PC-9 (cell line): ENCODE results near the gene ADIPOR1.

Experiments
- CTCF ChIP-seq: fragments of 200-600 bp; sonication (generic); conservative IDR thresholded peaks from 2 replicates; pipeline ENCODE4 v1.6.1; 2017; ENCODE audit warnings: mixed run types, antibody characterized with exemption, mild to moderate bottlenecking, moderate library complexity
- EZH2 ChIP-seq: fragments of 200-600 bp; sonication (generic); IDR thresholded peaks from 2 replicates; pipeline ENCODE4 v1.8.0; 2017; ENCODE audit warnings: antibody characterized with exemption, low read depth

DNA sequence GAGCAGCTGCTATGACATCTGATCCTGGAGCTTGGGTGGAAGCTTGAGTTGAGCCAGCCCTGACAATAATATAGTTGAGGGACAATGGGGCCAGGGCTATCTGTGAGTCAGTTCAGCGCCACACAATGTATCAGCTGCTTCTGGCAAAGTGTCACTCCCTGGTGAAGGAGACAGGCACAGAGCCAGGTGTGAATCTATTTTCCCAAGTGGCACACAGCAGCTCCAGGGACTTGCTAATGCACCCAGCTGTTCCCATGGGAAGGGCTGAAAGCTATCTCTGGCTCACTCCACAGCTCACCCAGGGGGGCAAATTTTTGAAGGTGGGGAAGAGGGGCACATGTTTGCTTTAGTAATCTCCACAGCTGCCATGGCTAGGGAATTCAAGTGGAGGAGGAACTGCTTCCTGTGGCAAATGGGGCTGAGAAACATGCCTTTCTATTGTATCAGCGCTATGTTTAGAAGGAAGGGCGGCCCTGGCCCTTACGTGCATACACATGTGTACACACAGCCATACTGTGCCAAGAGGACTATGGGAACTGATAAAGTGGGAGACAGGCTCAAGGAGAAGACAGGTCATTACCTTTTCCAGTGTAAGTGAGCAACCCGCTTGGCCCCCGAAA, 6.8 kb upstream of the ADIPOR1 start:
- TF ChIP-seq CTCF, result no peak
- TF ChIP-seq EZH2, result no peak
